Measurements from ENCODE around the gene IFITM1. TPM values are rescaled to one million over a fixed set of nuclear protein-coding genes. Genes with fewer than 3 reads are reported as not detected.
"Not testable (repeated sequence)": the region's sequence is repeated elsewhere in the genome, so short reads cannot be mapped to it uniquely, and the experiment has no call there.

Gene IFITM1
- total RNA-seq, 6 donors from 2014 or later = 16.8 to 119 (median 74.5) TPM

DNA sequence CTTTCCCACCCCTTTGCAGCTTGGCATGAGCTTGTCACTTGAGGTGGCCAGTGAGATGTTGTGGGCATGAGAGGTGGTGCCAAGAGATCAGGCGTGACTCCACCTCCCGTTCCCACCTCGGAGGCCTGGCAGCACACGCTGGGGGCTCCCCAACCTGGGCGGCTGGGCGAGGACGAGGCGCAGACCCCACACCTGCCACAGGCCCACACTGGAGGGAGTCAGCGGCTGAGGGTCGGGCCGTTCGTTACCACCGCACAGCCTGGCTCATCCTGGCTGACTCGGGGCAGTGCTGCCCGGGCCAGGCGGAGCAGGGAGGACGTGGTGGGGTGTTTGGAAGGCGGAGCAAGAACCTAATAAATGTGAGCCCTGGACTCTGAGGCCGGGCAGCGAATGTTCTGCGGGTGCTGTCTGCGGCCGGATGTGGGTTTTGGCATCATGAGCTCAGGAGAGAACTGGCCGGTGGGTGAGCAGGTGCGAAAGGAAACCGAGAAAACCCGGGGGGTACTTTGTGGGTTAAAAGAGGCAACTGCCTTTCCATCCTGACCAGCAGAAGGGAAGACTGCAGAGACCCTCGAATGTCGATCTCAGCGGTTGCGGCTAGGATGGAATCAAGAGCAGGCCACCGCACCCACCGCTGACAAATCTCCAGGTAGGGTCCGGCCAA is 17.0 kb downstream of the IFITM1 start:
- WGBS, 2 donors = 83% methylated on average over 26 to 28 of the region's 34 CpGs
- DNase-seq = peak in 1 of 2 donors; percentile 79

DNA sequence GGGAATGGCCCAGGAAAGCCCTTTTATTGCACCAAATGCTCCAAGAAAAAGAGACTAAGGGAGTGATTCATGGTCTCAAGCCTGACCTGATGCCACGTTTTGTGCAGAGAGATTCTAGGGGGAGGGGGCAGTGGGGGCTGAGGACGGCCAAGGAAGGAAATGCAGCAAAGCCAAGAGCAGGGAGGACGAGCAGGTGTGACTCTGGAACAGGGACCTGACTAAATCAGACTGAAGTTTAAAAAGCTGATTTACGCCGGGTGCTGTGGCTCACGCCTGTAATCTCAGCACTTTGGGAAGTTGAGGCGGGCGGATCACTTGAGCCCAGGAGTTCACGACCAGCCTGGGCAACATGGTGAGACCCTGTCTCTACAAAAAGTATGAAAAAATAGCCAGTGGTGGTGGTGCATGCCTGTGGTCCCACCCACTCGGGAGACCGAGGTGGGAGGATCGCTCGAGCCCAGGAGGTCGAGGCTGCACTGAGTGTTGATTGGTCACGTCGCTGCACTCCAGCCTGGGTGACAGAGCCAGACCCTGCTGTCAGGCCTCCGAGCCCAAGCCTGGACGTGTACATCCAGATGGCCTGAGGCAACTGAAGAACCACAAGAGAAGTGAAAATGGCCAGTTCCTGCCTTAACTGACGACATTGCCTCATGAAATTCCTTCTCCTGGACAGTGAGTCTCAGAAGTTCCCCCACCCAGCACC is 17.7 kb downstream of the IFITM1 start:
- H3K4me1 ChIP-seq = peaks cover 22 to 30% (median 29%) of the 10 kb centered on the region in 4 donors
- TF ChIP-seq, protein P1, sequence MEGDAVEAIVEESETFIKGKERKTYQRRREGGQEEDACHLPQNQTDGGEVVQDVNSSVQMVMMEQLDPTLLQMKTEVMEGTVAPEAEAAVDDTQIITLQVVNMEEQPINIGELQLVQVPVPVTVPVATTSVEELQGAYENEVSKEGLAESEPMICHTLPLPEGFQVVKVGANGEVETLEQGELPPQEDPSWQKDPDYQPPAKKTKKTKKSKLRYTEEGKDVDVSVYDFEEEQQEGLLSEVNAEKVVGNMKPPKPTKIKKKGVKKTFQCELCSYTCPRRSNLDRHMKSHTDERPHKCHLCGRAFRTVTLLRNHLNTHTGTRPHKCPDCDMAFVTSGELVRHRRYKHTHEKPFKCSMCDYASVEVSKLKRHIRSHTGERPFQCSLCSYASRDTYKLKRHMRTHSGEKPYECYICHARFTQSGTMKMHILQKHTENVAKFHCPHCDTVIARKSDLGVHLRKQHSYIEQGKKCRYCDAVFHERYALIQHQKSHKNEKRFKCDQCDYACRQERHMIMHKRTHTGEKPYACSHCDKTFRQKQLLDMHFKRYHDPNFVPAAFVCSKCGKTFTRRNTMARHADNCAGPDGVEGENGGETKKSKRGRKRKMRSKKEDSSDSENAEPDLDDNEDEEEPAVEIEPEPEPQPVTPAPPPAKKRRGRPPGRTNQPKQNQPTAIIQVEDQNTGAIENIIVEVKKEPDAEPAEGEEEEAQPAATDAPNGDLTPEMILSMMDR (IDR thresholded peaks at IDR 0.05) = no peak
- TF ChIP-seq POLR2A (IDR thresholded peaks at IDR 0.05) (no peak), POLR2AphosphoS5 (IDR thresholded peaks at IDR 0.05) (no peak), EP300 (IDR thresholded peaks at IDR 0.05) (no peak)
- H3K9me3 ChIP-seq = no peaks in the 10 kb centered on the region
- WGBS, 2 donors = 78 to 87% methylated on average over 14 to 19 of the region's 19 CpGs
- no peak overlapping the region for H3K4me3 ChIP-seq
- no peak for DNase-seq
- H3K27me3 ChIP-seq = no peaks in the 10 kb centered on the region
- ATAC-seq (ENCODE audit: low FRiP score in 2 of 2) = no peak
- no peaks in the 10 kb centered on the region for H3K36me3 ChIP-seq
- no peak overlapping the region for H3K27ac ChIP-seq

More for the DNA sequence above, 17.0 kb downstream of the IFITM1 start:
- H3K4me3 ChIP-seq = no peak overlapping the region
- TF ChIP-seq, protein P1 (IDR thresholded peaks at IDR 0.05) = no peak
- TF ChIP-seq POLR2AphosphoS5 (IDR thresholded peaks at IDR 0.05) (no peak), POLR2A (IDR thresholded peaks at IDR 0.05) (no peak), EP300 (IDR thresholded peaks at IDR 0.05) (no peak)
- ATAC-seq (ENCODE audit: low FRiP score in 2 of 2) = no peak
- no peaks in the 10 kb centered on the region for H3K27me3 ChIP-seq
- H3K9me3 ChIP-seq = no peaks in the 10 kb centered on the region
- H3K27ac ChIP-seq = no peak overlapping the region
- H3K4me1 ChIP-seq = peaks cover 24 to 31% (median 29%) of the 10 kb centered on the region in 4 donors
- no peaks in the 10 kb centered on the region for H3K36me3 ChIP-seq

DNA sequence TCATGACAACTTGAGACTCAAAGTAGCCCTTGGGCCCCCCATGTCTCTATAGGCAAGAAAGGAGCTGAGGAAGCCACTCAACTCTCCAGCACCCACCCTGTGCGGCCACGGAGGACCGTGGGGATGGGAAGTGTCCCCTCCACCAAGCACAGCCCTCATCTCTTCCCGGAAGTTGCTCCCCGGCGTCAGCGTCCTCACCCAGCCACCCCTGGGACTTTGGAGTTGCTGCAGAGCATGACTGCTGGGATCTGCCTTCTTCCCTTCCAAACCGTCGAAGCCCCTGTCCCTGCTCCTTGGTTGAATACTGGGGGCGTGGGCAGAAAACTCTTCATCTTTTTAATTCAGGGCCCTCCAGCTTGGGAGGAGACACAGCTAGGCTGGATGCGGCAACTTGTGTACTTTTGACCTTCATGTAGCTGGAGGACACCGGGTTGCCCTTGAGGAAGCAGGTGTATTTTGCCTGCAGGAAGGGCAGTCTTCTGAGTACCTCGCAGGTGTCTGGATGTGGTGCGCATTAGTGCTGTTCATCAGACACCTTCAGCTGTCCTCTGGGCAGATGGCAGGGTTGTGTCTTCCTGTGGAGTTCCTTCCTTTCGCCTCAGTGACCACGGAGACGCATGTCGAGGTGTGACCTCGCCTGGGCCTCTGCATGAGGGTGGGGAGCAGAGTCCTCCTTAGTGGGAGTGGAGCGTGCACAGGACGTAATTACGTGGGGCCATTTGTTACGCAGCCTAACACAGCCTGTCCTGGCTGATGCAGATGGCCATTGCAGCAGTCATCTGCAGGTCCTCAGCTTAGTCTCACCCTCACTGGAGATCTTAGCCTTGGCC is 19.0 kb downstream of the IFITM1 start:
- TF ChIP-seq, protein P1 (IDR thresholded peaks at IDR 0.05) = no peak
- TF ChIP-seq POLR2AphosphoS5 (IDR thresholded peaks at IDR 0.05) (no peak), EP300 (IDR thresholded peaks at IDR 0.05) (no peak)

DNA sequence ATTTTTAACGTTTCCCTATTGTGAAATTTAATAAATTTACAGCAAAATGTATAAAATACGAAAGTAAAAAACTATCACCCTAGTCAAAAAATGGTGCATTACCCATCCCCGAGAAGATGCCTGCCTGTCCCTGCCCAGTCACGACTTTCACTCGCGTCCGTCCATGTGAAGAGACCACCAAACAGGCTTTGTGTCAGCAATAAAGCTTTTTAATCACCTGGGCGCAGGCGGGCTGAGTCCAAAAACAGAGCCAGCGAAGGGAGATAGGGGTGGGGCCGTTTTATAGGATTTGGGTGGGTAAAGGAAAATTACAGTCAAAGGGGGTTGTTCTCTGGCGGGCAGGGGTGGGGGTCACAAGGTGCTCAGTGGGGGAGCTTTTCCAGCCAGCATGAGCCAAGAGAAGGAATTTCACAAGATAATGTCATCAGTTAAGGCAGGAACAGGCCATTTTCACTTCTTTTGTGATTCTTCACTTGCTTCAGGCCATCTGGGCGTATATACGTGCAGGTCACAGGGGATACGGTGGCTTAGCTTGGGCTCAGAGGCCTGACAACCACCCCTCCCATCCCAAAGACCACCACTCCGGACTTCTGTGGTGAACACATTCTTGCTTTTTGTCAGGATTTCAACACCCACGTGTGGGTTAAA is 19.9 kb downstream of the IFITM1 start:
- not testable (repeated sequence) for H3K27me3 ChIP-seq

More for the DNA sequence above, 19.0 kb downstream of the IFITM1 start:
- Histone ChIP-seq H3K36me3 (no peaks in the 10 kb centered on the region), H3K4me1 (peaks cover 14 to 21% (median 18%) of the 10 kb centered on the region in 4 donors), H3K27ac (no peak overlapping the region), H3K9me3 (no peaks in the 10 kb centered on the region), H3K4me3 (no peak overlapping the region), H3K27me3 (no peaks in the 10 kb centered on the region)
- WGBS, 2 donors = 78 to 93% methylated on average over 20 to 23 of the region's 23 CpGs
- DNase-seq = no peak
- ATAC-seq (ENCODE audit: low FRiP score in 2 of 2) = no peak

More for the DNA sequence above, 19.9 kb downstream of the IFITM1 start:
- not testable (repeated sequence) for H3K36me3 ChIP-seq; ATAC-seq (ENCODE audit: low FRiP score in 2 of 2); DNase-seq; H3K9me3 ChIP-seq; H3K27ac ChIP-seq; H3K4me3 ChIP-seq
- peaks cover 12 to 16% (median 14%) of the 10 kb centered on the region in 4 donors for H3K4me1 ChIP-seq
- WGBS, 2 donors = 87 to 91% methylated on average over 17 of the region's 17 CpGs
